SK-N-SH treated with all-trans-retinoic acid at 6 μM for 48 hours (cell line): ENCODE results near the gene NEB.

Experiments
- ATAC-seq: fragments of 200-7000 bp; cut with Tn5 transposase; 3 replicates; pipeline ENCODE4 v1.9.1; 2020; ENCODE audit warnings: mild to moderate bottlenecking, moderate library complexity
- ARNTL ChIP-seq: fragments of 450-650 bp; formaldehyde crosslinking; IDR thresholded peaks from 2 replicates; pipeline ENCODE4 v1.5.0; 2020; ENCODE audit warnings: low read depth, mild to moderate bottlenecking, moderate library complexity, borderline replicate concordance
- CSDC2 ChIP-seq: fragments of 250-450 bp; sonication (Bioruptor Pico); IDR thresholded peaks from 2 replicates; pipeline ENCODE4 v1.5.0; 2020; ENCODE audit warnings: mild to moderate bottlenecking, moderate library complexity
- ESRRG ChIP-seq: fragments of 250-450 bp; sonication (Bioruptor Pico); IDR thresholded peaks from 2 replicates; pipeline ENCODE4 v1.6.1; 2021; ENCODE audit warnings: mild to moderate bottlenecking
- GLIS3 ChIP-seq: fragments of 250-450 bp; sonication (Bioruptor Pico); IDR thresholded peaks from 2 replicates; pipeline ENCODE4 v1.5.0; 2020; ENCODE audit warnings: mild to moderate bottlenecking, moderate library complexity
- ISL1 ChIP-seq: fragments of 250-450 bp; sonication (Bioruptor Pico); IDR thresholded peaks from 2 replicates; pipeline ENCODE4 v2.1.2; 2022; ENCODE audit warnings: mild to moderate bottlenecking, moderate library complexity
- OSR1 ChIP-seq: fragments of 250-450 bp; sonication (Bioruptor Pico); IDR thresholded peaks from 2 replicates; pipeline ENCODE4 v1.8.0; 2022; ENCODE audit warnings: moderate library complexity, mild to moderate bottlenecking, inconsistent platforms
- PPARA ChIP-seq: fragments of 250-450 bp; sonication (Bioruptor Pico); IDR thresholded peaks from 2 replicates; pipeline ENCODE4 v1.5.0; 2020; ENCODE audit warnings: mild to moderate bottlenecking, borderline replicate concordance
- RARB ChIP-seq: fragments of 250-450 bp; sonication (Bioruptor Pico); IDR thresholded peaks from 2 replicates; pipeline ENCODE4 v1.8.0; 2021; ENCODE audit warnings: mild to moderate bottlenecking, moderate library complexity
- SNAI2 ChIP-seq: fragments of 250-450 bp; sonication (Bioruptor Pico); IDR thresholded peaks from 2 replicates; pipeline ENCODE4 v1.5.0; 2020; ENCODE audit warnings: mild to moderate bottlenecking, moderate library complexity
- TCF4 ChIP-seq: fragments of 250-450 bp; sonication (Bioruptor Pico); IDR thresholded peaks from 2 replicates; pipeline ENCODE4 v1.8.0; 2021; ENCODE audit warnings: mild to moderate bottlenecking, moderate library complexity, borderline replicate concordance
- TOX ChIP-seq: fragments of 250-450 bp; sonication (Bioruptor Pico); IDR thresholded peaks from 2 replicates; pipeline ENCODE4 v1.8.0; 2021; ENCODE audit warnings: mild to moderate bottlenecking, moderate library complexity, borderline replicate concordance
- ZC3H10 ChIP-seq: fragments of 250-450 bp; sonication (Bioruptor Pico); IDR thresholded peaks from 2 replicates; pipeline ENCODE4 v1.5.1; 2021; ENCODE audit warnings: mild to moderate bottlenecking, moderate library complexity
- ZFP3 ChIP-seq: fragments of 250-450 bp; sonication (Bioruptor Pico); IDR thresholded peaks from 2 replicates; pipeline ENCODE4 v1.5.0; 2020; ENCODE audit warnings: mild to moderate bottlenecking, moderate library complexity
- ZFP30 ChIP-seq: fragments of 450-650 bp; formaldehyde crosslinking; IDR thresholded peaks from 2 replicates; pipeline ENCODE4 v1.5.0; 2022; ENCODE audit warnings: mild to moderate bottlenecking, moderate library complexity
- ZNF565 ChIP-seq: fragments of 450-650 bp; formaldehyde crosslinking; conservative IDR thresholded peaks from 2 replicates; pipeline ENCODE4 v1.5.0; 2020; ENCODE audit warnings: low read depth, mild to moderate bottlenecking, moderate library complexity
- ZNF70 ChIP-seq: fragments of 450-650 bp; formaldehyde crosslinking; IDR thresholded peaks from 2 replicates; pipeline ENCODE4 v1.5.0; 2020; ENCODE audit warnings: mild to moderate bottlenecking, moderate library complexity
- ZNF8 ChIP-seq: fragments of 450-650 bp; formaldehyde crosslinking; IDR thresholded peaks from 2 replicates; pipeline ENCODE4 v1.5.0; 2020; ENCODE audit warnings: mild to moderate bottlenecking, moderate library complexity
- TF ChIP-seq, protein P1 (sequence below): fragments of 250-450 bp; sonication (Bioruptor Pico); IDR thresholded peaks from 2 replicates; pipeline ENCODE4 v1.5.1; 2020; ENCODE audit warnings: low read depth, mild to moderate bottlenecking, moderate library complexity
- TF ChIP-seq, protein P2 (sequence below): fragments of 250-450 bp; sonication (Bioruptor Pico); IDR thresholded peaks from 2 replicates; pipeline ENCODE4 v1.5.1; 2021; ENCODE audit warnings: mild to moderate bottlenecking, moderate library complexity
- TF ChIP-seq, protein P3 (sequence below): fragments of 250-450 bp; sonication (Bioruptor Pico); IDR thresholded peaks from 2 replicates; pipeline ENCODE4 v1.8.0; 2021; ENCODE audit warnings: low read depth, mild to moderate bottlenecking, moderate library complexity, borderline replicate concordance
- TF ChIP-seq, protein P4 (sequence below): fragments of 250-450 bp; sonication (Bioruptor Pico); IDR thresholded peaks from 2 replicates; pipeline ENCODE4 v1.8.0; 2020; ENCODE audit warnings: mild to moderate bottlenecking, moderate library complexity, borderline replicate concordance
- TF ChIP-seq, protein P5 (sequence below): fragments of 250-450 bp; sonication (Bioruptor Pico); IDR thresholded peaks from 2 replicates; pipeline ENCODE4 v1.5.0; 2020; ENCODE audit warnings: mild to moderate bottlenecking, moderate library complexity

The NEB gene

DNA sequence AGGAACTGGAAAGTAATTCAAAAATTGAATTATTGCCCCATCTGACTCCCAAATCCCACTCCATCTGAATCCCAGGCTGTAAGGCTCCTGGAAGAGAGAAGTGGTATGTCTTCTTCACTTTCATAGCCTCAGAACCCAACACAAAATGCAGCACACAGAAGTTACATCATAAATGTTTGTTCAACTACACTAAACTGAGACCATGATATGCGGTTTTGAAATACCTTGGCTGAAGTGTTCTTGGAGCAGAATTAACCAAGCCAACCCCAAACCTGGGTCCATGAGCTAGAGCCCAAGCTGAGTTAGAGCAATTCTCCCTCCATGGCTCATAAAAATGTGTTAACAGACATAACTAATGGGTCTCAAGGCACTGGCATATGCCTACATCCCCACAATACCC, 23.3 kb downstream of the NEB start:
- TF ChIP-seq ZFP3 (CRISPR knock-in tag) (no peak), RARB (CRISPR knock-in tag) (no peak), ZNF8 (CRISPR knock-in tag) (no peak), PPARA (CRISPR knock-in tag) (no peak), SNAI2 (CRISPR knock-in tag) (no peak), ARNTL (CRISPR knock-in tag) (no peak), TOX (CRISPR knock-in tag) (no peak), CSDC2 (CRISPR knock-in tag) (no peak), TCF4 (CRISPR knock-in tag) (no peak), ZNF70 (CRISPR knock-in tag) (no peak), OSR1 (CRISPR knock-in tag) (no peak), ZC3H10 (CRISPR knock-in tag) (no peak), GLIS3 (CRISPR knock-in tag) (no peak)
- TF ChIP-seq, protein P1, sequence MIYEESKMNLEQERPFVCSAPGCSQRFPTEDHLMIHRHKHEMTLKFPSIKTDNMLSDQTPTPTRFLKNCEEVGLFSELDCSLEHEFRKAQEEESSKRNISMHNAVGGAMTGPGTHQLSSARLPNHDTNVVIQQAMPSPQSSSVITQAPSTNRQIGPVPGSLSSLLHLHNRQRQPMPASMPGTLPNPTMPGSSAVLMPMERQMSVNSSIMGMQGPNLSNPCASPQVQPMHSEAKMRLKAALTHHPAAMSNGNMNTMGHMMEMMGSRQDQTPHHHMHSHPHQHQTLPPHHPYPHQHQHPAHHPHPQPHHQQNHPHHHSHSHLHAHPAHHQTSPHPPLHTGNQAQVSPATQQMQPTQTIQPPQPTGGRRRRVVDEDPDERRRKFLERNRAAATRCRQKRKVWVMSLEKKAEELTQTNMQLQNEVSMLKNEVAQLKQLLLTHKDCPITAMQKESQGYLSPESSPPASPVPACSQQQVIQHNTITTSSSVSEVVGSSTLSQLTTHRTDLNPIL (CRISPR knock-in tag), result no peak

DNA sequence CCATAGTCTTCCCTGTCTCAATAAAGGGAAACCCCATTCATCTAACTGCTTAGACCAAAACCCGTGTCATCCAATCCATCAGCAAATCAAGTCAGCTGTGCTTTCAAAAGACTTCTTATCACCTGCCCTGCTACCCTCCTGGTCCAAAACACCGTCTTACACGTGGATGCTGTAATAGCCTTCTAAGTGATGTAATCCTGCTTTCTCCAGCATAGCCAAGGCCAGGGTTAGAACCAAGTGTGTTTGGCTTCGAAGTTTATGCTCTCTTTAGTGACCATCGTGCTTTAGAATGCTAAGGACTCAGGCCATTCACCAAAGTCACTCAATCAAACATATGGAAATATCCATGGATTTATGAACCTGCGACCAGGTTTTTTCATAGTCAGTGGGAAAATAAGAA, 25.5 kb downstream of the NEB start:
- ATAC-seq, result no peak
- TF ChIP-seq ISL1 (CRISPR knock-in tag) (no peak), ESRRG (CRISPR knock-in tag) (no peak), TCF4 (CRISPR knock-in tag) (no peak), PPARA (CRISPR knock-in tag) (no peak), SNAI2 (CRISPR knock-in tag) (no peak), GLIS3 (CRISPR knock-in tag) (no peak), ZFP30 (CRISPR knock-in tag) (no peak), ZNF565 (CRISPR knock-in tag) (no peak), TOX (CRISPR knock-in tag) (no peak), ZNF70 (CRISPR knock-in tag) (no peak), ZFP3 (CRISPR knock-in tag) (no peak), RARB (CRISPR knock-in tag) (no peak), CSDC2 (CRISPR knock-in tag) (no peak)
- TF ChIP-seq, protein P2, sequence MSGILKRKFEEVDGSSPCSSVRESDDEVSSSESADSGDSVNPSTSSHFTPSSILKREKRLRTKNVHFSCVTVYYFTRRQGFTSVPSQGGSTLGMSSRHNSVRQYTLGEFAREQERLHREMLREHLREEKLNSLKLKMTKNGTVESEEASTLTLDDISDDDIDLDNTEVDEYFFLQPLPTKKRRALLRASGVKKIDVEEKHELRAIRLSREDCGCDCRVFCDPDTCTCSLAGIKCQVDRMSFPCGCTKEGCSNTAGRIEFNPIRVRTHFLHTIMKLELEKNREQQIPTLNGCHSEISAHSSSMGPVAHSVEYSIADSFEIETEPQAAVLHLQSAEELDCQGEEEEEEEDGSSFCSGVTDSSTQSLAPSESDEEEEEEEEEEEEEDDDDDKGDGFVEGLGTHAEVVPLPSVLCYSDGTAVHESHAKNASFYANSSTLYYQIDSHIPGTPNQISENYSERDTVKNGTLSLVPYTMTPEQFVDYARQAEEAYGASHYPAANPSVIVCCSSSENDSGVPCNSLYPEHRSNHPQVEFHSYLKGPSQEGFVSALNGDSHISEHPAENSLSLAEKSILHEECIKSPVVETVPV (CRISPR knock-in tag), result no peak
- TF ChIP-seq, protein P3, sequence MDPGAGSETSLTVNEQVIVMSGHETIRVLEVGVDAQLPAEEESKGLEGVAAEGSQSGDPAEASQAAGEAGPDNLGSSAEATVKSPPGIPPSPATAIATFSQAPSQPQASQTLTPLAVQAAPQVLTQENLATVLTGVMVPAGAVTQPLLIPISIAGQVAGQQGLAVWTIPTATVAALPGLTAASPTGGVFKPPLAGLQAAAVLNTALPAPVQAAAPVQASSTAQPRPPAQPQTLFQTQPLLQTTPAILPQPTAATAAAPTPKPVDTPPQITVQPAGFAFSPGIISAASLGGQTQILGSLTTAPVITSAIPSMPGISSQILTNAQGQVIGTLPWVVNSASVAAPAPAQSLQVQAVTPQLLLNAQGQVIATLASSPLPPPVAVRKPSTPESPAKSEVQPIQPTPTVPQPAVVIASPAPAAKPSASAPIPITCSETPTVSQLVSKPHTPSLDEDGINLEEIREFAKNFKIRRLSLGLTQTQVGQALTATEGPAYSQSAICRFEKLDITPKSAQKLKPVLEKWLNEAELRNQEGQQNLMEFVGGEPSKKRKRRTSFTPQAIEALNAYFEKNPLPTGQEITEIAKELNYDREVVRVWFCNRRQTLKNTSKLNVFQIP (CRISPR knock-in tag), result no peak
- TF ChIP-seq, protein P4, sequence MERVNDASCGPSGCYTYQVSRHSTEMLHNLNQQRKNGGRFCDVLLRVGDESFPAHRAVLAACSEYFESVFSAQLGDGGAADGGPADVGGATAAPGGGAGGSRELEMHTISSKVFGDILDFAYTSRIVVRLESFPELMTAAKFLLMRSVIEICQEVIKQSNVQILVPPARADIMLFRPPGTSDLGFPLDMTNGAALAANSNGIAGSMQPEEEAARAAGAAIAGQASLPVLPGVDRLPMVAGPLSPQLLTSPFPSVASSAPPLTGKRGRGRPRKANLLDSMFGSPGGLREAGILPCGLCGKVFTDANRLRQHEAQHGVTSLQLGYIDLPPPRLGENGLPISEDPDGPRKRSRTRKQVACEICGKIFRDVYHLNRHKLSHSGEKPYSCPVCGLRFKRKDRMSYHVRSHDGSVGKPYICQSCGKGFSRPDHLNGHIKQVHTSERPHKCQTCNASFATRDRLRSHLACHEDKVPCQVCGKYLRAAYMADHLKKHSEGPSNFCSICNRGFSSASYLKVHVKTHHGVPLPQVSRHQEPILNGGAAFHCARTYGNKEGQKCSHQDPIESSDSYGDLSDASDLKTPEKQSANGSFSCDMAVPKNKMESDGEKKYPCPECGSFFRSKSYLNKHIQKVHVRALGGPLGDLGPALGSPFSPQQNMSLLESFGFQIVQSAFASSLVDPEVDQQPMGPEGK (CRISPR knock-in tag), result no peak
- TF ChIP-seq, protein P1 (CRISPR knock-in tag), result no peak
- TF ChIP-seq, protein P5, sequence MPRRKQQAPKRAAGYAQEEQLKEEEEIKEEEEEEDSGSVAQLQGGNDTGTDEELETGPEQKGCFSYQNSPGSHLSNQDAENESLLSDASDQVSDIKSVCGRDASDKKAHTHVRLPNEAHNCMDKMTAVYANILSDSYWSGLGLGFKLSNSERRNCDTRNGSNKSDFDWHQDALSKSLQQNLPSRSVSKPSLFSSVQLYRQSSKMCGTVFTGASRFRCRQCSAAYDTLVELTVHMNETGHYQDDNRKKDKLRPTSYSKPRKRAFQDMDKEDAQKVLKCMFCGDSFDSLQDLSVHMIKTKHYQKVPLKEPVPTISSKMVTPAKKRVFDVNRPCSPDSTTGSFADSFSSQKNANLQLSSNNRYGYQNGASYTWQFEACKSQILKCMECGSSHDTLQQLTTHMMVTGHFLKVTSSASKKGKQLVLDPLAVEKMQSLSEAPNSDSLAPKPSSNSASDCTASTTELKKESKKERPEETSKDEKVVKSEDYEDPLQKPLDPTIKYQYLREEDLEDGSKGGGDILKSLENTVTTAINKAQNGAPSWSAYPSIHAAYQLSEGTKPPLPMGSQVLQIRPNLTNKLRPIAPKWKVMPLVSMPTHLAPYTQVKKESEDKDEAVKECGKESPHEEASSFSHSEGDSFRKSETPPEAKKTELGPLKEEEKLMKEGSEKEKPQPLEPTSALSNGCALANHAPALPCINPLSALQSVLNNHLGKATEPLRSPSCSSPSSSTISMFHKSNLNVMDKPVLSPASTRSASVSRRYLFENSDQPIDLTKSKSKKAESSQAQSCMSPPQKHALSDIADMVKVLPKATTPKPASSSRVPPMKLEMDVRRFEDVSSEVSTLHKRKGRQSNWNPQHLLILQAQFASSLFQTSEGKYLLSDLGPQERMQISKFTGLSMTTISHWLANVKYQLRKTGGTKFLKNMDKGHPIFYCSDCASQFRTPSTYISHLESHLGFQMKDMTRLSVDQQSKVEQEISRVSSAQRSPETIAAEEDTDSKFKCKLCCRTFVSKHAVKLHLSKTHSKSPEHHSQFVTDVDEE, result no peak

More for the DNA sequence above, 23.3 kb downstream of the NEB start:
- ATAC-seq, result no peak
